Natural killer cell treated with Interleukin-12 subunit alpha and Interleukin-12 subunit beta and Interleukin-15 and Interleukin-18, amount 100 ng/mL, for 72 hours (primary cell): Measurements from ENCODE around the gene ITGA4. TPM values are rescaled to one million over a fixed set of nuclear protein-coding genes. Genes with fewer than 3 reads are reported as not detected.
A peak's percentile ranks its signal among the peaks of the same experiment; 100 is the strongest.

Experiments used
- ATAC-seq, 2 donors: fragments of 150-1000 bp; cut with Tn5 transposase in 1 of 2; sonication (Bioruptor Pico), chemical (Tn5 transposase) in 1 of 2; 2 replicates each; pipeline ENCODE4 v1.10.0; 2021
- DNase-seq: peaks from one replicate; pipeline ENCODE4 v3.0.0; 2022; ENCODE audit warnings: low spot score
- H3K27ac Mint-ChIP-seq, 2 donors: 1 replicate in 1 of 2; 2 replicates in 1 of 2; pipeline ENCODE4 v1.8.0; 2022; ENCODE audit warnings: mixed read lengths in 2 of 2, mild to moderate bottlenecking in 1 of 2, moderate library complexity in 1 of 2
- H3K27me3 Mint-ChIP-seq, 2 donors: 1 replicate in 1 of 2; 2 replicates in 1 of 2; pipeline ENCODE4 v1.8.0; 2022; ENCODE audit warnings: mixed read lengths in 2 of 2
- H3K36me3 Mint-ChIP-seq: one replicate; pipeline ENCODE4 v1.8.0; 2022; ENCODE audit warnings: mixed read lengths
- H3K4me1 Mint-ChIP-seq, 2 donors: 1 replicate in 1 of 2; 2 replicates in 1 of 2; pipeline ENCODE4 v1.8.0; 2022; ENCODE audit warnings: low read depth in 2 of 2, mixed read lengths in 2 of 2, mild to moderate bottlenecking in 1 of 2
- H3K4me3 Mint-ChIP-seq: one replicate; pipeline ENCODE4 v1.8.0; 2022; ENCODE audit warnings: mixed read lengths
- H3K9me3 Mint-ChIP-seq: 2 replicates; pipeline ENCODE4 v1.8.0; 2022; ENCODE audit warnings: mixed read lengths
- total RNA-seq, 2 donors: library from RNA; stranded (reverse); gene quantifications; one replicate each; pipeline ENCODE4 v1.2.3, GENCODE V29; 2022

Gene ITGA4
- total RNA-seq, result 100 to 1,000 TPM in 1 of 2 donors, 10 to 100 TPM in 1; 52.1 to 147 TPM

GRCh38 chr2:181457121-181457740, at the start of gene ITGA4:
Gene ITGA4 (plus strand): TSS chr2:181457386. CDS start chr2:181457655, 269 bp downstream.
- H3K4me3 Mint-ChIP-seq, result peak within 1 kb of the TSS; percentile 96
- peaks cover 61 to 70% of the 10 kb centered on the region in 2 donors for H3K4me1 Mint-ChIP-seq
- DNase-seq (peak; percentile 90), ATAC-seq (peak; percentile 91 to 93)
- peaks cover 20% of the 10 kb centered on the region for H3K36me3 Mint-ChIP-seq
- H3K9me3 Mint-ChIP-seq, result no peaks in the 10 kb centered on the region
- H3K27me3 Mint-ChIP-seq, result no peaks in the 10 kb centered on the region
- peak within 1 kb of the TSS; percentile 94 to 97 for H3K27ac Mint-ChIP-seq

GRCh38 chr2:181408861-181409260, 48.3 kb upstream of the ITGA4 start:
- DNase-seq (no peak), ATAC-seq (no peak)
- Mint-ChIP-seq H3K27ac (no peak overlapping the region), H3K27me3 (no peaks in the 10 kb centered on the region), H3K4me1 (peaks cover 0 to 8% of the 10 kb centered on the region in 2 donors), H3K36me3 (peaks cover 23% of the 10 kb centered on the region), H3K9me3 (peaks cover 7% of the 10 kb centered on the region), H3K4me3 (no peak overlapping the region)

- Mint-ChIP-seq H3K9me3 (peaks cover 19% of the 10 kb centered on the region), H3K27ac (no peak overlapping the region), H3K4me1 (peaks cover 0 to 4% of the 10 kb centered on the region in 2 donors), H3K4me3 (no peak overlapping the region), H3K27me3 (no peaks in the 10 kb centered on the region), H3K36me3 (peaks cover 39% of the 10 kb centered on the region)
- no peak for ATAC-seq
- DNase-seq, result no peak
Observed at GRCh38 chr2:181411105-181411849, 45.9 kb upstream of the ITGA4 start.

DNA sequence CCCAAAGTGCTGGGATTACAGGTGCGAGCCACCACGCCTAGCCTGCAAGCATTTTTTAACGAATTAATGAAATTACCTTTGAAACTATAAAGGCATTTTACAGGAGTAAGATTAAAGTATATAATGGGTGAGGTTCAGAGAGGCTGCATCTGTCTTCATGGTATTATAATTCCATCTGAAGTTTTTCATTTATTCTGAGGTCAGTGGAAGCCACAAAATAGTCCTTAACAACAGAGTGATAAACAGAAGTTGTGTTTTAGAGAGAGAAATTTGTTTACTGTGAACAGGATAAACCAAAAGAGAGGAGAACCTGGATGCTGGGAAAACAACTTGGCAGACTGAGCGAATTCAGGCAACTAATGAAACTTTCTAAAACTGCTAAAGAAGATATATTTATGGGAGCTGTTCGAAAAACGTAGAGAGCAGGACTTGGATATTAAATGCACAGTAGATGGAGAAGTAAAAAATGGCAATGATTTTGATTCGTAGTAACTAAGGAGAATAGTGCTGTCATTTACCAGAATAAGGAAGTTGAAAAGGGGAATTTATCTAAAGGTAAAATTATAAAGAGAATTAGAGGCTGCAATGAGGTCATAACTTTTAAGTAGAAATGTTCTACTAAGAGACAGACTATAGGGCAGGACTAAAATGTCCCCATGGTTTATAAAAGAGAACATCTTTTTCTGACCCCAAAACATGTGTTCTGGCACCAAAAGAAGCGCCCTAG, 37.9 kb upstream of the ITGA4 start:
- Mint-ChIP-seq H3K27ac (no peak overlapping the region), H3K36me3 (peaks cover 12% of the 10 kb centered on the region), H3K9me3 (peaks cover 9% of the 10 kb centered on the region), H3K27me3 (no peaks in the 10 kb centered on the region), H3K4me3 (no peak overlapping the region), H3K4me1 (peaks cover 3 to 11% of the 10 kb centered on the region in 2 donors)
- ATAC-seq (no peak), DNase-seq (no peak)

GRCh38 chr2:181420259-181421130, 36.7 kb upstream of the ITGA4 start:
- Mint-ChIP-seq H3K36me3 (peaks cover 2% of the 10 kb centered on the region), H3K4me1 (peaks cover 3 to 11% of the 10 kb centered on the region in 2 donors), H3K27ac (peak overlapping the region; percentile 18 to 49), H3K27me3 (no peaks in the 10 kb centered on the region), H3K4me3 (no peak overlapping the region), H3K9me3 (peaks cover under 1% of the 10 kb centered on the region)
- ATAC-seq (no peak), DNase-seq (no peak)

DNA sequence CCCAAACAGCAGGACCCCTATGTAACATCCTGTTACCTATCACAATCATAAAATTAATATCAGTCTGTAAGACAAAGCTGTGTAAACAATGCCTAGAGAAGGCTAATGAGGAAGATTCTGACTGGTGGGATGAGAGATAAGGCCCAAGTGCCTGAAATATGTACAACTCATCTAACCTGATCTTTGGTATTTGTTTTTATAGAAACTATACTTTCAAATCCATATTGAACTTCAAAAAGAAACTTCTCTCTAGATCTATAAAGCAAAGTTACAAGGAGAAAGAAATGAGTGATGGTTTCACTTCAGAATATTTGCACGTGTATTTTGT, 36.1 kb upstream of the ITGA4 start:
- Mint-ChIP-seq H3K4me3 (no peak overlapping the region), H3K27me3 (no peaks in the 10 kb centered on the region), H3K27ac (peak overlapping the region; percentile 18 to 49), H3K9me3 (no peaks in the 10 kb centered on the region), H3K36me3 (no peaks in the 10 kb centered on the region), H3K4me1 (peaks cover 3 to 11% of the 10 kb centered on the region in 2 donors)
- DNase-seq, result no peak
- no peak for ATAC-seq

GRCh38 chr2:181421464-181421863, 35.7 kb upstream of the ITGA4 start:
- Mint-ChIP-seq H3K36me3 (no peaks in the 10 kb centered on the region), H3K9me3 (no peaks in the 10 kb centered on the region), H3K4me1 (peaks cover 3 to 11% of the 10 kb centered on the region in 2 donors), H3K4me3 (no peak overlapping the region), H3K27ac (no peak overlapping the region), H3K27me3 (no peaks in the 10 kb centered on the region)
- no peak for DNase-seq
- ATAC-seq, result no peak

DNA sequence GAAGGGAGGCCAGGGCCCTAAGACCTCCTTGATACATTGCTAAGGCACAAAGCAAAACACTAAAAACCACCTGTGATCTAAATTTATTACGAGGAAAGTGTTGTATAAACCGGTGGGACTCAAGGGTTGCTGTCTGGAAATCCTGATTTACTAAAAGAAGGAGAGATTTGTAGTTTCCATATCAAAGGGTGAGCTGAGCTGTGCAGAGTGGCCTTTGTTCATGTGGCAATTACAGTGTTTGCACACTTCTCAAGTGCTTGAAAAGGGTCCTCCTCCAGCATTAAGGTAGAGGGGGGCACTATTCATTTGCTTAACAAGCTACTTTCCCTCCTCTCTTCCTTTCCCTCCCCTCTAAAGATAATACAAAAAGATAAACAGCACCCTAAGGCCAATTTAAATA, 30.5 kb upstream of the ITGA4 start:
- Mint-ChIP-seq H3K36me3 (no peaks in the 10 kb centered on the region), H3K9me3 (no peaks in the 10 kb centered on the region), H3K4me1 (peaks cover 11 to 13% of the 10 kb centered on the region in 2 donors), H3K27ac (no peak overlapping the region), H3K4me3 (no peak overlapping the region), H3K27me3 (no peaks in the 10 kb centered on the region)
- ATAC-seq (no peak), DNase-seq (no peak)

DNA sequence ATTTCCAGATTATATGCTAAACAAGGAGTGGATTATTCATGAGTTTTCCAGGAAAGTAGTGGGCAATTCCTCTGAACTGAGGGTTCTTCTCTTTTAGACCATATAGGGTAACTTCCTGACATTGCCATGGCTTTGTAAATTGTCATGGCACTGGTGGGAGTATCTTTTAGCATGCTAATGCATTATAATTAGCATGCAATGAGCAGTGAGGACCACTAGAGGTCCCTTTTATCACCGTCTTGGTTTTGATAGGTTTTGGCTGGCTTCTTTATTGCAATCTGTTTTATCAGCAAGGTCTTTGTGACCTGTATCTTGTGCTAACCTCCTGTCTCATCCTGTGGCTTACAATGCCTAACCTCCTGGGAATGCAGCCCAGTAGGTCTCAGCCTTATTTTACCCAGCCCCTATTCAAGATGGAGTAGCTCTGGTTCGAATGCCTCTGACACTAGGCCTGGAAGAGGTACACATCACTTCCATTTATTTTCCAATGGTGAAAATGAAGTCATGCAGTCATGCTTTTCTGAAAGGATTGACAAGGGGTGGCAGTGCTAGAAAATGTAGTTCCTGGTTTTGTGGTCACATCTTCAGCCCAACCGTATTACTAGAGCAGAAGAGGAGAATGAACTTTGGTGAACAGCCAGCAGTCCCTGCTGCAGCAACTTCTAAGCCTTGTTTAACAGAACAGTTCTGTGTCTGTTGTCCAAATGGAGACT, 26.6 kb upstream of the ITGA4 start:
- Mint-ChIP-seq H3K27me3 (no peaks in the 10 kb centered on the region), H3K9me3 (peaks cover 4% of the 10 kb centered on the region), H3K4me3 (no peak overlapping the region), H3K27ac (peak overlapping the region; percentile 8 to 38), H3K36me3 (no peaks in the 10 kb centered on the region), H3K4me1 (peaks cover 19 to 21% of the 10 kb centered on the region in 2 donors)
- DNase-seq (no peak), ATAC-seq (peak; percentile 65)

- no peaks in the 10 kb centered on the region for H3K36me3 Mint-ChIP-seq
- no peak overlapping the region for H3K27ac Mint-ChIP-seq
- no peak overlapping the region for H3K4me3 Mint-ChIP-seq
- peaks cover 4% of the 10 kb centered on the region for H3K9me3 Mint-ChIP-seq
- H3K27me3 Mint-ChIP-seq, result no peaks in the 10 kb centered on the region
- ATAC-seq (no peak), DNase-seq (no peak)
- peaks cover 19 to 21% of the 10 kb centered on the region in 2 donors for H3K4me1 Mint-ChIP-seq
Observed at GRCh38 chr2:181431674-181432073, 25.5 kb upstream of the ITGA4 start.

DNA sequence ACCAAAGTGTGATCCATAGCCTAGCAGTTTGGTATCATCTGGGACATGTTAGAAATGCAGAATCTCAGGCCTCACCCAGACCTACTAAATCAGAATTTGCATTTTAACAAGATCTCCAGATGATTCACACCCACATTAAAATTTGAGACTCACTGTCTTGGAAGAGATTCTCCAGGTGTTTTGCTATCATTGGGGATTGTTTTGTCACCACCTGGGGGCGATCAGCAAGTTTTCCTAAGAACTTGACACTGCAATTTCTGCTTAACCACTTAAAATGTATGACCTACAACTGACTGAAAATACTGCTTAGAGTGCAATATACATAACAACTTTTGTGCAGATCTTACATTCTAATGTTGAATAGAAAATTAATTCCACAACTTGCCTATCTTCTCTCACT, 18.9 kb upstream of the ITGA4 start:
- no peaks in the 10 kb centered on the region for H3K36me3 Mint-ChIP-seq
- ATAC-seq (no peak), DNase-seq (no peak)
- H3K4me1 Mint-ChIP-seq, result peaks cover 0 to 7% of the 10 kb centered on the region in 2 donors
- H3K4me3 Mint-ChIP-seq, result no peak overlapping the region
- H3K27me3 Mint-ChIP-seq, result no peaks in the 10 kb centered on the region
- no peak overlapping the region for H3K27ac Mint-ChIP-seq
- peaks cover 2% of the 10 kb centered on the region for H3K9me3 Mint-ChIP-seq

DNA sequence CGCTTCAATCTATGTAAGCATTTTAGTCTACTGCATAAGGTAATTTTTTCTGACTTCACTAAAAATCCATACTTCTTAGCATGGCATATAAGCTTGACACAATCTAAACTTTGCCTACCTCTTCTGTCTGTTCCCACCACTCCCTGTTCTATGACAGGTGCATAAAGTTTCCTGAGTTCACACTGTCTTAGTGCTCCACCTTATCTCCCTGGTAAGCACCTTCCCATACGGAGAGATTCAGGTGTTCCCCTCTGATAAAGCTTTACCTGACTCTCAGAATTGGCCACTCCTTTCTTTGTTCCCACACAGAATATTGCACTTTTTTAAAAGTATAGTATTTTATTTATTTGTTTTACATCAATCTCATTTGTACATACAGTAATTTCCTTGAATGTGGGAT, 16.8 kb upstream of the ITGA4 start:
- ATAC-seq (no peak), DNase-seq (no peak)
- H3K27me3 Mint-ChIP-seq, result no peaks in the 10 kb centered on the region
- H3K4me3 Mint-ChIP-seq, result no peak overlapping the region
- H3K4me1 Mint-ChIP-seq, result peaks cover 0 to 18% of the 10 kb centered on the region in 2 donors
- no peaks in the 10 kb centered on the region for H3K36me3 Mint-ChIP-seq
- H3K27ac Mint-ChIP-seq, result no peak overlapping the region
- H3K9me3 Mint-ChIP-seq, result no peaks in the 10 kb centered on the region

DNA sequence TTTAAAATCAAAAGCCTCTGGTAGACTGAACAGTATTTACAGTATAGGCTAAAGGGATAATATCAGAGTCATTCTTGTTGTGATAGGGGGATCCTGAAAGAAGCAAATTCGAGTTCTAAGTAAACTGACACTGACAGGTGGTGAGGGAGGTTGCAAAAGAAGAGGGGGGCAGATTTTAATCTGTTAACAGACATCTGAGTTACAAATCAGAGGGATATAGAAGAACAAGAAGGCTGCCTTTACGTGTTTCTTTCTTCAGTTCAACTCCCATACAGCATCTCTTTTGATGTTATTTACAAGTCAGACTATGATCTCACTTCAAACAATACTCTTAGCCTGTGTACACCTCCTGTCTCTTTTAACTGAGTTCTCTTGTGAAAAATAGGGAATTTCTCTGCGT, 16.3 kb upstream of the ITGA4 start:
- peaks cover 0 to 18% of the 10 kb centered on the region in 2 donors for H3K4me1 Mint-ChIP-seq
- DNase-seq (no peak), ATAC-seq (no peak)
- no peak overlapping the region for H3K4me3 Mint-ChIP-seq
- H3K27me3 Mint-ChIP-seq, result no peaks in the 10 kb centered on the region
- H3K27ac Mint-ChIP-seq, result no peak overlapping the region
- H3K9me3 Mint-ChIP-seq, result no peaks in the 10 kb centered on the region
- H3K36me3 Mint-ChIP-seq, result no peaks in the 10 kb centered on the region
